ELR (cell line): ENCODE data around the gene INMT.
A peak's percentile ranks its signal among the peaks of the same experiment; 100 is the strongest.

Experiments
- DNase-seq: peaks from one replicate; pipeline ENCODE4 v3.0.0-alpha.2; 2015; ENCODE audit warnings: low read depth

INMT gene

GRCh38 chr7:30752979-30753378, 1.0 kb downstream of the INMT start:
- DNase-seq = no peak

- DNase-seq = no peak
These were observed 2.5 kb downstream of the INMT start for GRCh38 chr7:30754315-30754877.

- DNase-seq = no peak
These were observed 3.6 kb downstream of the INMT start for GRCh38 chr7:30755384-30756154.

- DNase-seq = no peak
These were observed 5.4 kb downstream of the INMT start for GRCh38 chr7:30757342-30757692.

- no peak for DNase-seq
These were observed 8.7 kb downstream of the INMT start for GRCh38 chr7:30760514-30761213.

GRCh38 chr7:30761214-30762156, 9.6 kb downstream of the INMT start:
- DNase-seq = no peak

- DNase-seq = no peak
These were observed 12.4 kb downstream of the INMT start for GRCh38 chr7:30764030-30764975.

GRCh38 chr7:30765408-30765807, 13.5 kb downstream of the INMT start:
- DNase-seq = no peak

- no peak for DNase-seq
These were observed 18.9 kb downstream of the INMT start for GRCh38 chr7:30770845-30771173.

- DNase-seq = peak; percentile 84
These were observed 19.4 kb downstream of the INMT start, which contains the start of gene MINDY4 for GRCh38 chr7:30771174-30771879. MINDY4 (plus strand) TSS chr7:30771417; CDS start chr7:30771494, 77 bp downstream.

- DNase-seq = peak; percentile 26
These were observed 20.0 kb downstream of the INMT start for GRCh38 chr7:30771880-30772425.

GRCh38 chr7:30772984-30773383, 21.0 kb downstream of the INMT start:
- no peak for DNase-seq

GRCh38 chr7:30775992-30776391, 24.1 kb downstream of the INMT start:
- DNase-seq = no peak

- no peak for DNase-seq
These were observed 25.0 kb downstream of the INMT start for GRCh38 chr7:30776971-30777370.

GRCh38 chr7:30778255-30779025, 26.5 kb downstream of the INMT start:
- DNase-seq = no peak

GRCh38 chr7:30779574-30779973, 27.6 kb downstream of the INMT start:
- DNase-seq = no peak

- no peak for DNase-seq
These were observed 29.0 kb downstream of the INMT start for GRCh38 chr7:30780941-30781340.

- no peak for DNase-seq
These were observed 30.8 kb downstream of the INMT start for GRCh38 chr7:30782690-30783089.

- no peak for DNase-seq
These were observed 33.9 kb downstream of the INMT start for GRCh38 chr7:30785786-30786185.
